ENCODE results near the gene CHST2.
A peak's percentile ranks its signal among the peaks of the same experiment; 100 is the strongest.

CHST2 gene

GRCh38 chr3:143172795-143173145, 53.2 kb downstream of the CHST2 start:
- peak; percentile 36 for DNase-seq (ENCODE audit: low read depth)
- no peak overlapping the region for H3K4me3 ChIP-seq (ENCODE audit: low read depth, low read length)
- TF ChIP-seq CTCF (conservative IDR thresholded peaks at IDR 0.05; ENCODE audit: low read depth, low read length), result no peak

GRCh38 chr3:143173242-143173641, 53.7 kb downstream of the CHST2 start:
- H3K4me3 ChIP-seq (ENCODE audit: low read depth, low read length), result no peak overlapping the region
- no peak for TF ChIP-seq CTCF (conservative IDR thresholded peaks at IDR 0.05; ENCODE audit: low read depth, low read length)
- DNase-seq (ENCODE audit: low read depth), result no peak

All from choroid plexus epithelial cell (primary cell).